ENCODE data around the gene IL34. TPM values are rescaled to one million over a fixed set of nuclear protein-coding genes. Genes with fewer than 3 reads are reported as not detected.

Gene IL34
- total RNA-seq, 1 experiment from 2014 or later, result 4.4 TPM

- no peak for DNase-seq
- peaks cover 2% of the 10 kb centered on the region; the same call in 1 of the 2 replicates for H3K27me3 Mint-ChIP-seq (ENCODE audit: low read depth)
- no CpG with 5 or more reads among the region's 5 CpGs for WGBS (ENCODE audit: extremely low coverage, insufficient read length, low lambda C conversion rate)
- no peaks in the 10 kb centered on the region for H3K79me1 ChIP-seq (ENCODE audit: insufficient read depth, low read depth, low read length, poor library complexity, severe bottlenecking)
- no peak for TF ChIP-seq CTCF (conservative IDR thresholded peaks at IDR 0.05)
- H2BK20ac ChIP-seq (ENCODE audit: low read depth, low read length, poor library complexity, severe bottlenecking), result no peak overlapping the region
- H3K27ac Mint-ChIP-seq, result 0 out of 7 replicates have a peak overlapping the region, but pooled peaks of 1 of the 3 experiments have one; percentile 58
- H3K4me2 ChIP-seq (ENCODE audit: insufficient read depth, insufficient read length, low read length), result no peak overlapping the region
- H3T11ph ChIP-seq (ENCODE audit: low read length), result no peak overlapping the region
- H3K36me3 Mint-ChIP-seq (ENCODE audit: insufficient read depth in 1 of 3, low read depth in 3 of 3), result no peaks in the 10 kb centered on the region; a peak in 1 of 7 replicates
- H3K79me2 ChIP-seq (ENCODE audit: insufficient read depth, low read length), result no peaks in the 10 kb centered on the region
- no peak overlapping the region for H3K27ac ChIP-seq (ENCODE audit: insufficient read length, low read depth, low read length)
- no peaks in the 10 kb centered on the region for H3K27me3 ChIP-seq (ENCODE audit: insufficient read depth, low read length)
- no peak overlapping the region for H4K91ac ChIP-seq (ENCODE audit: insufficient read length, low read depth, low read length)
- H2BK5ac ChIP-seq (ENCODE audit: insufficient read length, low read length), result no peak overlapping the region
- no peak overlapping the region for H3K23ac ChIP-seq (ENCODE audit: insufficient read length, low read depth, low read length)
- H3K4ac ChIP-seq (ENCODE audit: low read depth, low read length), result no peak overlapping the region
- no peak overlapping the region for H3K18ac ChIP-seq (ENCODE audit: insufficient read length, low read depth, low read length)
- peaks cover 7% of the 10 kb centered on the region for H3K23me2 ChIP-seq (ENCODE audit: insufficient read length, low read depth, low read length, poor library complexity, severe bottlenecking)
- no peak overlapping the region for H2BK12ac ChIP-seq (ENCODE audit: insufficient read length, low read depth, low read length)
- H3K14ac ChIP-seq (ENCODE audit: insufficient read depth, low read length), result no peak overlapping the region
- H2AK5ac ChIP-seq (ENCODE audit: insufficient read length, low read length), result no peak overlapping the region
- no peak overlapping the region for H2BK15ac ChIP-seq (ENCODE audit: low read depth, low read length)
- peaks cover 6% of the 10 kb centered on the region; the same call in 1 of the 2 replicates for H3K4me1 ChIP-seq (ENCODE audit: insufficient read depth, low read length)
- H4K8ac ChIP-seq (replicated peaks; ENCODE audit: insufficient read length, low read depth, low read length), result no peak overlapping the region
- no peak overlapping the region for H2BK120ac ChIP-seq (ENCODE audit: low read depth, low read length, poor library complexity, severe bottlenecking)
- H4K5ac ChIP-seq (ENCODE audit: insufficient read length, low read depth, low read length), result no peak overlapping the region
- peak overlapping the region; percentile 21 to 70; a peak in 4 of 5 replicates for H3K4me3 Mint-ChIP-seq
- no peak overlapping the region for H3K56ac ChIP-seq (ENCODE audit: insufficient read length, low read depth, low read length)
- no peaks in the 10 kb centered on the region for H3K9me3 ChIP-seq (ENCODE audit: control insufficient read depth, low read depth, low read length)
- H2AFZ ChIP-seq (ENCODE audit: low read length), result no peak overlapping the region
- H4K20me1 ChIP-seq (ENCODE audit: control insufficient read depth, insufficient read depth, insufficient read length), result no peaks in the 10 kb centered on the region
- H3K9me3 Mint-ChIP-seq, result no peaks in the 10 kb centered on the region
- peaks cover 19 to 28% of the 10 kb centered on the region in 2 experiments for H3K4me1 Mint-ChIP-seq
- H3K9ac ChIP-seq (ENCODE audit: extremely low read depth, insufficient read length, low read length), result no peak overlapping the region
Measured at GRCh38 chr16:70687102-70687511, 40.7 kb downstream of the IL34 start.

Measured in H9 (cell line).